Measurements from ENCODE around the gene FADS3. TPM values are rescaled to one million over a fixed set of nuclear protein-coding genes. Genes with fewer than 3 reads are reported as not detected.
A peak's percentile ranks its signal among the peaks of the same experiment; 100 is the strongest.

FADS3 gene
- total RNA-seq, 1 experiment from 2014 or later: 67.9 TPM

GRCh38 chr11:61830237-61831105, 60.9 kb downstream of the FADS3 start:
- Histone ChIP-seq H3K27ac (ENCODE audit: low read length) (no peak overlapping the region), H3K9me2 (replicated peaks; ENCODE audit: low read length) (no peaks in the 10 kb centered on the region), H3K36me3 (ENCODE audit: low read depth, low read length) (no peaks in the 10 kb centered on the region), H4K20me1 (ENCODE audit: low read length) (peaks cover 39% of the 10 kb centered on the region; the same call in 1 of the 2 replicates), H3K9me3 (ENCODE audit: low read length) (no peaks in the 10 kb centered on the region), H3K4me1 (ENCODE audit: insufficient read depth, low read length) (peaks cover 21% of the 10 kb centered on the region), H3K9ac (ENCODE audit: low read length) (no peak overlapping the region), H3K79me2 (ENCODE audit: low read length) (peaks cover 80% of the 10 kb centered on the region), H2AFZ (ENCODE audit: low read length) (no peak overlapping the region), H3K4me2 (ENCODE audit: low read length) (peak overlapping the region; percentile 90), H3F3A (ENCODE audit: low read length, unreplicated experiment) (no peaks in the 10 kb centered on the region), H3K4me3 (ENCODE audit: low read length) (peak overlapping the region; percentile 88), H3K27me3 (ENCODE audit: low read length) (no peaks in the 10 kb centered on the region)
- no peak for TF ChIP-seq EZH2 (IDR thresholded peaks at IDR 0.05; ENCODE audit: low read length, unreplicated experiment)
- TF ChIP-seq CTCF (conservative IDR thresholded peaks at IDR 0.05; ENCODE audit: low read depth, low read length): no peak
- TF ChIP-seq EZH2phosphoT487 (IDR thresholded peaks at IDR 0.05; ENCODE audit: borderline replicate concordance, low read length): no peak
- ATAC-seq (no peak), DNase-seq (no peak)
- POLR2A ChIA-PET (ENCODE audit: unreplicated experiment): no interaction called here
- no TSS peak for BruUV-seq (replicated peaks)
- CTCF ChIA-PET: no interaction called here
- intact Hi-C loops (cut with micrococcal nuclease): no loop called here

DNA sequence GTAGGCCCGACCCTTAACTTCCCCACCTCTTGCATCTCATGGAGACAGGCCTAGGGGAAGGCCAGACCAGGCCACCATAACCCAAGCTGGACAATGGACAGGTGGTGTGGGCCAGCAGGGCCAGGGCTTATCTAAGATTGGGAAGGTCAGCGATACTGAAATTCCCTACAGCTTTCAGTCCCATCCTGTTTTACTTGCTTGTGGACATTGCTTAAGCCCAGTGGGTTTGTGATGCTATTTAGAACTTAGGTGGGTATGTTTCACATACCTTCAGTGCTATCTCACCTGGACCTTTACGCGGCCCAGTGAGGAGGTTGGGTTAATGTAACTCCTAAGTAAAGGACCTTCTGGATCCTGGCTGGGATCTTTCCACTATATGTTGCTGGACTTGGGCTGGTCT, 61.5 kb downstream of the FADS3 start:
- DNase-seq: no peak
- Histone ChIP-seq H3K4me1 (ENCODE audit: insufficient read depth, low read length) (peaks cover 21% of the 10 kb centered on the region), H3K27ac (ENCODE audit: low read length) (no peak overlapping the region), H3K4me3 (ENCODE audit: low read length) (peak overlapping the region; percentile 88), H3K79me2 (ENCODE audit: low read length) (peaks cover 78% of the 10 kb centered on the region), H3K9me2 (replicated peaks; ENCODE audit: low read length) (no peaks in the 10 kb centered on the region), H3F3A (ENCODE audit: low read length, unreplicated experiment) (no peaks in the 10 kb centered on the region), H4K20me1 (ENCODE audit: low read length) (peaks cover 39% of the 10 kb centered on the region; the same call in 1 of the 2 replicates), H3K9ac (ENCODE audit: low read length) (peak overlapping the region; percentile 80; the same call in 1 of the 2 replicates), H3K27me3 (ENCODE audit: low read length) (no peaks in the 10 kb centered on the region), H2AFZ (ENCODE audit: low read length) (no peak overlapping the region), H3K4me2 (ENCODE audit: low read length) (peak overlapping the region; percentile 90), H3K36me3 (ENCODE audit: low read depth, low read length) (no peaks in the 10 kb centered on the region), H3K9me3 (ENCODE audit: low read length) (no peaks in the 10 kb centered on the region)
- TF ChIP-seq EZH2 (IDR thresholded peaks at IDR 0.05; ENCODE audit: low read length, unreplicated experiment) (no peak), EZH2phosphoT487 (IDR thresholded peaks at IDR 0.05; ENCODE audit: borderline replicate concordance, low read length) (no peak), CTCF (conservative IDR thresholded peaks at IDR 0.05; ENCODE audit: low read depth, low read length) (no peak)
- BruUV-seq (replicated peaks): no TSS peak
- CTCF ChIA-PET: no interaction called here
- no peak for ATAC-seq
- intact Hi-C loops (cut with micrococcal nuclease): no loop called here
- POLR2A ChIA-PET (ENCODE audit: unreplicated experiment): no interaction called here
